Left renal cortex interstitium (tissue), 4 donors: ENCODE measurements around the gene GPC2. TPM values are rescaled to one million over a fixed set of nuclear protein-coding genes. Genes with fewer than 3 reads are reported as not detected.
"Not testable (repeated sequence)": the region's sequence is repeated elsewhere in the genome, so short reads cannot be mapped to it uniquely, and the experiment has no call there.

Experiments
- DNase-seq, 4 donors: peaks; one replicate each; pipeline ENCODE4 v3.0.0-alpha.2; 2013; ENCODE audit warnings: low read depth in 4 of 4, low spot score in 2 of 4, missing footprints in 1 of 4
- polyA plus RNA-seq, 4 donors: library from polyadenylated mRNA; unstranded; fragments of 120-200 nt; gene quantifications; one replicate each; pipeline ENCODE4 v1.2.1, GENCODE V29; 2013; ENCODE audit not compliant: insufficient read length in 4 of 4

GPC2 gene
- polyA plus RNA-seq, 4 donors = 5.9 to 17.4 (median 13.1) TPM

GRCh38 chr7:100154651-100155491 lies 22.3 kb downstream of the GPC2 start:
- no peak for DNase-seq

- no peak for DNase-seq
Observed at GRCh38 chr7:100153708-100154535, 23.3 kb downstream of the GPC2 start.

DNA sequence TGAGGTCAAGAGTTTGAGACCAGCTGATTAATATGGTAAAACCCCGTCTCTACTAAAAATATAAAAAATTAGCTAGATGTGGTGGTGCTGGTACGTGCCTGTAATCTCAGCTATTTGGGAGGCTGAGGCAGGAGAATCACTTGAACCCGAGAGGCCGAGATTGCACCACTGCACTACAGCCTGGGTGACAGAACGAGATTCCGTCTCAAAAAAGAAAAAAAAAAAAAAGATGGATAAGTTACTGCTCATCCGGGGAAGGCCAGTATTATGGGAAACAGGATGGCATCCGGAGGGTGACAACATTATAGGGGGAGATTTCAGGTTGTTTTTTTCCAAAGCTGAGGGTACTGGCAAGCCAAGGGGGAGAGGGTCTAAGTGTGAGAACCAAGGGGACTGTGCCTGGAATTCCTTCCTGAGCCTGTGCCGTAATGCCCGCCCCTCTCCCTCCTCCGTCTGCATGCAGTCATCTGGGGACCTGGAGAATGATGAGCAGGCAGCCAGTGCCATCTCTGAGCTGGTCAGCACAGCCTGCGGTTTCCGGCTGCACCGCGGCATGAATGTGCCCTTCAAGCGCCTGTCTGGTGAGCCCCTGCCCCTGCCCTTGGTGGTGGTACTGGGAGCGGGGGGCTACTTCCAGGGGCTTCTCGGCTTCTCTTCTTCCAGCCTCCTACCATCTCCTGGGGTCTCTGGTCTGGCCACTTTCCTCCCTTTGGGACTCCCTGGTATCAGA lies 24.1 kb downstream of the GPC2 start:
- DNase-seq = no peak

GRCh38 chr7:100152404-100152803 lies 24.8 kb downstream of the GPC2 start:
- DNase-seq = no peak

DNA sequence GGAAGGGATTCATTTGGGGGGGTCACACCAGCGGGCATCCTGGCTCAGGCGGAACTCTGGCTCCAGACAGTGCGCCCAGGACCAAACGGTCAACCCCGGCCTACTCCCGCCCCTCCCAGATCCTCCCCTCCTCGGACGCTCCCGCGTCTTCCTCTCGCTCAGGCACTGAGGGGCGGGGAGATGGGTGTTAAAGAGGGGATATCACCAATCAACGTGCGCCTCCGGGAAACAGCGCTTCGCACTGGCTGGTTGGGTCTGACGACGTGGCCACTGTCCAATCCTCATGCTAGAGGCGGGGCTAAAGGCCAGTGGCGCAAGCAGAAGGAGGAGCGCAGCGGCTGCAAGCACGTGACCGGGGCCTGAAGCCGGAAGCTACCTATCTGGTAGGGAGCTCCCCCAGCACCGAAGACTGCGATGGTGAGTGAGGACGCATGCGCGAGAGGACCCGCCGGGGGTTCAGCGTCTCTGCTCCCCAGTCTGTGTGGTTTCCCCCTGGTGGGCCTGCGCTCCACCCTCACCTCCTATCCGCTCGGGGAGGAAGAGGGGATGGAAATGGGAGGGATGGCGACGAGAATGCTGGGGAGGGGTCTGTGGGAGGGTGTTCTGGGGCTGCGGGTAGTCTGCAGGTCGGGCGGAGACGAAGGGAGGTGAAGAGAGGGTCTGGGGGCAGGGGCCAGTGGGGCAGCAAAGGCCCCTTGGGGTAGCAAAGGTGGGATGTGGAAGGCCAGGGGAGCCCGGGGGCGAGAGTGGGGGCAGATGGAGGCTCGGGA lies 28.4 kb downstream of the GPC2 start, which contains the start of gene LAMTOR4:
LAMTOR4 (plus strand) TSS at position 360 of the 770 bp plus-strand sequence; CDS start at position 415, 55 bp downstream.
- DNase-seq = peak; percentile 83 to 99 (median 92)

DNA sequence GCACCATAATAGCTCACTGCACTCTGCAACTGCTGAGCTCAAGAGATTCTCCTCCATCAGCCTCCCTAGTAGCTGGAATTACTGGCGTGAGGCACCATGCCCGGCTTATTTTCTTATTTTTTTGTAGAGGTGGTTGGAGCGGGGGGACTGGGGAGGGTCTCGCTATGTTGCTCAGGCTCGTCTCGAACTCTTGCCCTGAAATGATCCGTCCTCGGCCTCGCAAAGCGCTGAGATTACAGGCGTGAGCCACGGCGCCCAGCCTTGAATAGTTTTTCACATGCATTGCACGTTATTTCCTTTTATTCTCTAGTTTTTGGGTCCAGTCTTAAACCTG lies 29.0 kb downstream of the GPC2 start:
- DNase-seq = no peak

DNA sequence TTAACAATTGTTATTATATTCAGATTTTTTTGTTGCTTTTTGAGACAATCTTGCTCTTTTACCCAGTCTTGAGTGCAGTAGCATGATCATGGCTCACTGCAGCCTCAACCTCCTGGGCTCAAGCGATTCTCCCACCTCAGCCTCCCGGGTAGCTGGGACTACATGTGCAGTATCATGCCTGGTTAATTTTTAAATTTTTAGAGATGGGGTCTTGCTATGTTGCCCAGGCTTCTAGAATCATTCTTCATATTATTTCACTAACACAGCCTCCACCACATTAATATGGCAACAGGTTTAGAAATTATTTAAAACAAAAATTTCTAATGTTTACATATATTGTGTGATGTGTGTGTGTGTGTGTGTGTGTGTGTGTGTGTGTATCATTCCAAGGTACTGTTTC lies 29.9 kb downstream of the GPC2 start:
- no peak for DNase-seq

DNA sequence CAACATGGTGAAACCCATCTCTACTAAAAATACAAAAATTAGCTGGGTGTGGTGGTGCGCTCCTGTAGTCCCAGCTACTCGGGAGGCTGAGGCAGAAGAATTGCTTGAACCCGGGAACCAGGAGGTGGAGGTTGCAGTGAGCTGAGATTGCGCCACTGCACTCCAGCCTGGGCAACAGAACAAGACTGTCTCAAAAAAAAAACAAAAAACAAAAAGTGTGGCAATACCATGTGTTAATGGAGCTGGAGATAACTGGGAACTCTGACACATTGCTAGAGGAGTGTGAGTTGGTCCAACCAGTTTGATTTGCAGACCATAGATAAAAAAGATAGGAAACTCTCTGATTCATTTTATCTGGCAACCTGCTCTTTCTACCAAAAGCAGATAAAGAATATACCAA lies 30.8 kb downstream of the GPC2 start:
- DNase-seq = not testable (repeated sequence)

DNA sequence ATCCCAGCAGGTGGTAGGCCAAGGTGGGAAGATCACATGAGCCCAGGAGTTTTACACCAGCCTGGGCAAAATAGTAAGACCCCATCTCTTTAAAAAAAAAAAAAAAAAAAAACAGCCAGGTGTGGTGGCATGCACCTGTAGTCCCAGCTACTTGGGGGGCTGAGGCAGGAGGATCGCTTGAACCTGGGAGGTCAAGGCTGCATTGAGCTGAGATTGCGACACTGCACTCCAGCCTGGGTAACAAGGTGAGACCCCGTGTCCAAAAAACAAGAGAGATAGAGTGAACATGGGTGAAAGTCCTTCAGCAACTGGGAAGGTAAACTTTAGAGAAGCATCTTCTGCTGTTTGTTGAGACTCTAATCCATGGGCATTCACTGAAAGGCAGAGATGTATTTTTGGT lies 34.7 kb downstream of the GPC2 start:
- DNase-seq = no peak

DNA sequence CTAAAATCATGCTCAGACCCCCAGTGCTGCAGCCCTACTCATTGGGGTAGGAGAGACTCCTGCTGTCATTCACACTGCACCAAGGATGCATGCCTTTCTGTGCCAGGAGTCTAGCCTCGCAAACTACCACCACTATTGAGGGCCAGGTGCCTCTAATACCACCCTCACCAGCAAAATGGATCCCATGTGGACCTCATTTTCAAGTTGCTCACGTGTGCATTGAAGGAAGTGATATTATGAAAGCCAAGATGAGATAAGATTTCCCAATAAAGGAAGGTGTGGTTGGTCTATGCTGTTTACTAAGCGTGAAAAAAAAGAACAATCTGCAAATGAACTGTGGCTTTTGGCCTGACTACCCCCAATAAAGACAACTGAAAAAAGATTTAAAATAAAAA lies 35.6 kb downstream of the GPC2 start:
- DNase-seq = no peak

- DNase-seq = no peak
Observed at GRCh38 chr7:100137851-100138760, 39.1 kb downstream of the GPC2 start.

DNA sequence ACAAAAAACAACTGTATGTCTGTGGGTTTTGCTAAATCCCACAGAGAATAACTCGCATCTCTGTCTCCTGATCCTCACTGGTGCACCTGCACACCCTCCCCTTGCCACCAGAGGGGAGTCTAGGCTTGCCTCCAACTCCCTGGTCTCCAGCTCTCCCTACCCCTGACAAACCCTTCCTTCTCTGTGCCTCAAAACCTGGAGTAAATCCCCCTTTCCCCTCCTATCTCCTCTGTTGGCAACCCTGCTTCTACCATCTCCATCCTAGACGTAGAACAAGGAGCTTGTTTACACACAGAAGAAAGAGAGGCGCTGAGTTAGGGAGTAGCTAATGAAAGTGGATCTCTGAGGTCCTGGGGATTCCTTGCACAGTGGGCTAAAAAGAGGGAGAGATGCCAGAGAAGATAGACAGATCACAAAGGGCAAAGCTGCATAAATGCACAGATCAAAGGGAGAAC lies 44.5 kb downstream of the GPC2 start:
- no peak for DNase-seq

DNA sequence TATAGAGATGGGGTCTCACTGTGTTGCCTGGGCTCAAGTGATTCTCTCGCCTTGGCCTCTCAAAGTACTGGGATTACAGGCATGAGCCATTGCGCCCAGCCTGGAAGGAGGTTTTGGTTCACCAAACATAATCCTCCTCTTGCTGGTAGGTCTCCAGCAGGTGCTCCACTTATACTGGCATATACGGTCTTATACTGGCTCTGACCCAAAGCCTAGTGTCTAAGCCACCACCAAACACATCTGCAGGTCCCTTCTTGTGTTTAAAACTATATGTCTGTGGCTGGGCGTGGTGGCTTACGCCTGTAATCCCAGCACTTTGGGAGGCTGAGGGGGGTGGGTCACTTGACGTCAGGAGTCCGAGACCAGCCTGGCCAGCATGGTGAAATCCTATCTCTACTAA lies 45.1 kb downstream of the GPC2 start:
- DNase-seq = no peak

GRCh38 chr7:100130608-100131453 lies 46.4 kb downstream of the GPC2 start:
- peak in 1 of 4 donors; percentile 71 for DNase-seq

DNA sequence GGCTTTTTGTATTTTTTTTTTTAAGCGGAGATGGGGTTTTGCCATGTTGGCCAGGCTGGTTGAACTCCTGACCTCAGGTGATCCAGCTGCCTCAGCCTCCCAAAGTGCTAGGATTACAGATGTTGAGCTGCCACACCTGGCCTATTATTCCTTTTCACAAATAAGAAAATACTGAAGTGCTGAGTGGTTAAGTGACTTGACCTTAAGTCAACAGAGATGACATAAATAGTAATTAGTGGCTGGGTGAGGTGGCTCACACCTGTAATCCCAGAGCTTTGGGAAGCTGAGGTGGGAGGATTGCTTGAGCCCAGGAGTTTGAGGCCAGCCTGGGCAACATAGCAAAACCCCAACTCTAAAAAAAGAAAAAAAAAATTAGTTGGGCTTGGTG lies 47.0 kb downstream of the GPC2 start:
- not testable (repeated sequence) for DNase-seq

GRCh38 chr7:100128637-100128963 lies 48.6 kb downstream of the GPC2 start:
- DNase-seq = no peak

GRCh38 chr7:100127866-100128636 lies 49.1 kb downstream of the GPC2 start:
- no peak for DNase-seq
